ENCODE data around the gene NFIA.
A peak's percentile ranks its signal among the peaks of the same experiment; 100 is the strongest.

Gene NFIA

GRCh38 chr1:61083013-61083806, 849 bp downstream of the NFIA start:
- DNase-seq, result peak in 26 of 51 donors; percentile 10 to 73 (median 51)

- peak in 2 of 51 donors; percentile 46 to 65 for DNase-seq
Observed at GRCh38 chr1:61083807-61084440, 1.6 kb downstream of the NFIA start.

- no peak for DNase-seq
Observed at GRCh38 chr1:61084491-61085031, 2.2 kb downstream of the NFIA start.

- DNase-seq, result no peak
Observed at GRCh38 chr1:61085206-61085982, 3.0 kb downstream of the NFIA start.

GRCh38 chr1:61085983-61086644, 3.8 kb downstream of the NFIA start:
- DNase-seq, result no peak

GRCh38 chr1:61087571-61087970, 5.2 kb downstream of the NFIA start:
- peak in 3 of 51 donors; percentile 7 to 26 (median 21) for DNase-seq

GRCh38 chr1:61088163-61088974, 6.0 kb downstream of the NFIA start:
- peak in 2 of 51 donors; percentile 46 to 65 for DNase-seq

- DNase-seq, result no peak
Observed at GRCh38 chr1:61089338-61089737, 7.0 kb downstream of the NFIA start.

- no peak for DNase-seq
Observed at GRCh38 chr1:61089741-61090140, 7.4 kb downstream of the NFIA start.

- peak in 12 of 51 donors; percentile 8 to 76 (median 26) for DNase-seq
Observed at GRCh38 chr1:61090546-61091202, 8.3 kb downstream of the NFIA start.

GRCh38 chr1:61091455-61091854, 9.1 kb downstream of the NFIA start:
- no peak for DNase-seq

GRCh38 chr1:61092642-61093041, 10.3 kb downstream of the NFIA start:
- no peak for DNase-seq

- no peak for DNase-seq
Observed at GRCh38 chr1:61093525-61094137, 11.3 kb downstream of the NFIA start.

GRCh38 chr1:61094677-61095469, 12.5 kb downstream of the NFIA start:
- DNase-seq, result no peak

- no peak for DNase-seq
Observed at GRCh38 chr1:61095470-61095812, 13.1 kb downstream of the NFIA start.

GRCh38 chr1:61097317-61097716, 15.0 kb downstream of the NFIA start:
- no peak for DNase-seq

GRCh38 chr1:61097722-61098121, 15.4 kb downstream of the NFIA start:
- DNase-seq, result no peak

- DNase-seq, result no peak
Observed at GRCh38 chr1:61098333-61098732, 16.0 kb downstream of the NFIA start.

Data from hypothalamus (tissue), 51 donors.